HepG2 (cell line): ENCODE measurements around the gene ANKRD30A. TPM values are rescaled to one million over a fixed set of nuclear protein-coding genes. Genes with fewer than 3 reads are reported as not detected.
A peak's percentile ranks its signal among the peaks of the same experiment; 100 is the strongest.
"Not testable (repeated sequence)": the region's sequence is repeated elsewhere in the genome, so short reads cannot be mapped to it uniquely, and the experiment has no call there.

Source experiments
- ATAC-seq: fragments of 200-7000 bp; cut with Tn5 transposase; 3 replicates; pipeline ENCODE4 v1.9.1; 2020; ENCODE audit warnings: mild to moderate bottlenecking, moderate library complexity
- BruUV-seq: library from RNA; stranded (reverse); fragments of 400-500 nt; replicated peaks from 2 replicates; lab custom pipeline; 2021; lab: Mats Ljungman, UMichigan
- CTCF ChIA-PET: fragments of 300-600 bp; formaldehyde crosslinking; extraction: SDS; loops from one replicate; lab custom pipeline; 2021; ENCODE audit warnings: low total read pairs, inconsistent platforms, low intra/inter-chr PET ratio; lab: Yijun Ruan, JAX
- POLR2A ChIA-PET: fragments of 350-600 bp; sonication (Branson Sonifier 250); formaldehyde crosslinking; loops from one replicate; lab custom pipeline; 2020; ENCODE audit warnings: antibody characterized with exemption, inconsistent platforms; lab: Yijun Ruan, JAX
- DNase-seq: peaks from one replicate; pipeline ENCODE4 v3.0.0-alpha.2; 2015; ENCODE audit warnings: low spot score
- FAIRE-seq: peaks from 3 replicates; lab custom pipeline; 2011; peaks lifted over from hg19 to GRCh38; lab: Jason Lieb, UNC
- H2AFZ ChIP-seq: one replicate; pipeline ENCODE4 v1.6.1; 2011; ENCODE audit warnings: low read length, inconsistent platforms
- H3K27ac ChIP-seq: fragments of 300-600 bp; 3 replicates; pipeline ENCODE4 v1.8.0; 2011; ENCODE audit warnings: mixed run types, mild to moderate bottlenecking, mixed read lengths, low read length, inconsistent platforms; ENCODE audit not compliant: insufficient read depth; ENCODE audit errors: extremely low read length
- H3K27me3 ChIP-seq, 2 experiments: fragments of 200-600 bp in 1 of 2; 2 replicates in 1 of 2; 3 replicates in 1 of 2; pipeline versions ENCODE4 v1.6.0 to v1.8.0; 2011; ENCODE audit warnings: low read length in 2 of 2, mild to moderate bottlenecking in 2 of 2, moderate library complexity in 2 of 2, inconsistent platforms in 1 of 2; ENCODE audit not compliant: insufficient read depth in 2 of 2, control insufficient read depth in 1 of 2
- H3K36me3 ChIP-seq, 2 experiments: fragments of 200-600 bp in 1 of 2; replicated peaks in 1 of 2; 2 replicates in 1 of 2; 3 replicates in 1 of 2; pipeline versions ENCODE4 v1.5.1 to v1.8.0; 2011; ENCODE audit warnings: low read length in 2 of 2, inconsistent platforms in 1 of 2; ENCODE audit not compliant: insufficient read depth in 2 of 2, control insufficient read depth in 1 of 2
- H3K4me1 ChIP-seq: 2 replicates; pipeline ENCODE4 v1.5.1; 2012; ENCODE audit warnings: low read length, inconsistent platforms; ENCODE audit not compliant: insufficient read depth
- H3K4me2 ChIP-seq: 2 replicates; pipeline ENCODE4 v1.6.0; 2011; ENCODE audit warnings: low read depth, low read length, inconsistent platforms
- H3K4me3 ChIP-seq, 3 experiments: fragments of 200-600 bp in 1 of 3; sonication (generic), shearing (Covaris generic) in 1 of 3; replicated peaks in 1 of 3; 2 replicates each; pipeline ENCODE4 v1.5.1; 2011 to 2016; ENCODE audit warnings: low read length in 3 of 3, inconsistent platforms in 2 of 3, low read depth in 2 of 3, mild to moderate bottlenecking in 2 of 3, control low read depth in 1 of 3, mixed read lengths in 1 of 3; ENCODE audit not compliant: insufficient read depth in 1 of 3
- H3K79me2 ChIP-seq: one replicate; pipeline ENCODE4 v1.6.1; 2011; ENCODE audit warnings: low read length, inconsistent platforms; ENCODE audit not compliant: insufficient read depth
- H3K9ac ChIP-seq: 2 replicates; pipeline ENCODE4 v1.6.0; 2011; ENCODE audit warnings: mild to moderate bottlenecking, low read depth, low read length, inconsistent platforms; ENCODE audit not compliant: insufficient read depth
- H3K9me3 ChIP-seq: 2 replicates; pipeline ENCODE4 v1.5.1; 2012; ENCODE audit warnings: mild to moderate bottlenecking, low read length
- H4K20me1 ChIP-seq: 2 replicates; pipeline ENCODE4 v1.6.0; 2011; ENCODE audit warnings: inconsistent platforms, mild to moderate bottlenecking, low read length, moderate library complexity; ENCODE audit not compliant: insufficient read depth
- NPAS2 ChIP-seq: sonication (generic); formaldehyde crosslinking; IDR thresholded peaks from 2 replicates; pipeline ENCODE4 v1.8.0; 2022; ENCODE audit warnings: mild to moderate bottlenecking, missing genetic modification reagents, borderline replicate concordance
- SIX1 ChIP-seq: sonication (generic); formaldehyde crosslinking; IDR thresholded peaks from 2 replicates; pipeline ENCODE4 v1.4.0; 2020; ENCODE audit warnings: missing genetic modification reagents, borderline replicate concordance
- ZKSCAN5 ChIP-seq: sonication (generic); formaldehyde crosslinking; IDR thresholded peaks from 2 replicates; pipeline ENCODE4 v1.5.1; 2020; ENCODE audit warnings: mild to moderate bottlenecking, missing genetic modification reagents
- ZNF350 ChIP-seq: sonication (generic); formaldehyde crosslinking; IDR thresholded peaks from 2 replicates; pipeline ENCODE4 v1.4.0; 2020; ENCODE audit warnings: mild to moderate bottlenecking, low read depth, missing genetic modification reagents, borderline replicate concordance
- WGBS: methylation state at CpG from one replicate; pipeline ENCODE4 v1.1.6; 2017; ENCODE audit warnings: low lambda C conversion rate; 5-methylcytosine and 5-hydroxymethylcytosine counted together
- in situ Hi-C: cut with HindIII; loops from 2 replicates; pipeline ENCODE4 v1.10.0; 2017; ENCODE audit warnings: low pct_unique_long_range_greater_than_20kb; ENCODE audit not compliant: extremely low pct_ligation_motif_present
- intact Hi-C: fragments of 100-400 bp; cut with micrococcal nuclease; formaldehyde crosslinking; loops from one replicate; pipeline ENCODE4 v1.10.0; 2022; ENCODE audit not compliant: unreplicated experiment
- polyA plus RNA-seq, 8 experiments: library from polyadenylated mRNA; depleted of rRNA in 3 of 8; stranded (reverse) in 7 of 8; unstranded in 1 of 8; fragments of >200 nt; fragmentation: Illumina TruSeq in 4 of 8; extraction: Trizol in 4 of 8; gene quantifications; 2 replicates each; pipeline versions ENCODE4 v1.2.1 to v1.2.3, GENCODE V29; 2011 to 2016; ENCODE audit warnings: low read depth in 4 of 8, missing spikeins in 1 of 8, mixed read lengths in 1 of 8; ENCODE audit not compliant: insufficient read depth in 1 of 8
- total RNA-seq, 5 experiments: library from RNA; depleted of rRNA; stranded (reverse); fragments of >200 nt; fragmentation: Illumina TruSeq; extraction: Trizol; gene quantifications; 2 replicates each; pipeline ENCODE4 v1.2.3, GENCODE V29; 2016; ENCODE audit warnings: low read depth in 1 of 5
- TF ChIP-seq, protein P1 (sequence below): sonication (generic); formaldehyde crosslinking; IDR thresholded peaks from 2 replicates; pipeline ENCODE4 v1.8.1; 2023; ENCODE audit warnings: mild to moderate bottlenecking, missing genetic modification reagents

The ANKRD30A gene
- total and polyA plus RNA-seq, 2 of the 13 experiments (the other 11 are each of a cell fraction or from before 2014, with no cell fraction given): not detected

DNA sequence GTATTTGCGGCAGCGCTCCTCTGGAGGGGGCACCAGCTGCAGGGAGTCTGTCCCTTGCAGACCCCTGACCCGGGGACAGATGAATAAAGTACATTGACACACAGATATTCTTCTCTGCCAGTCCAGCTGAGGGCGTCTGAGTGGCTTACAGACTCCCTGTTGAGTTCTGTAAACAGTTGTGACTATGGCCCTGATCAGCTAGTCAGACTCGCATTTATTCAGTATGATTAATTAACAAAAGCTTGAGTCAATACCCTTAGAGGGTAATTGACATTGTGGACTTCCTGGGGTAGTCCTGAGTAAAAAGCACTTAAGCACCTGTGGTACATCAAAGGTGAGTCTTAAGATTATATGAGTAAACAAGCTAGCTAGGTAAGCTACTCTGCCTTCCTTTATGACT lies 21.0 kb downstream of the ANKRD30A start:
- in situ Hi-C loops (no loop called here), intact Hi-C loops (no loop called here)
- no peak for TF ChIP-seq ZNF350
- TF ChIP-seq ZKSCAN5 (CRISPR knock-in tag): no peak
- no peak for TF ChIP-seq NPAS2 (CRISPR knock-in tag)
- TF ChIP-seq SIX1 (CRISPR knock-in tag): no peak
- TF ChIP-seq, protein P1, sequence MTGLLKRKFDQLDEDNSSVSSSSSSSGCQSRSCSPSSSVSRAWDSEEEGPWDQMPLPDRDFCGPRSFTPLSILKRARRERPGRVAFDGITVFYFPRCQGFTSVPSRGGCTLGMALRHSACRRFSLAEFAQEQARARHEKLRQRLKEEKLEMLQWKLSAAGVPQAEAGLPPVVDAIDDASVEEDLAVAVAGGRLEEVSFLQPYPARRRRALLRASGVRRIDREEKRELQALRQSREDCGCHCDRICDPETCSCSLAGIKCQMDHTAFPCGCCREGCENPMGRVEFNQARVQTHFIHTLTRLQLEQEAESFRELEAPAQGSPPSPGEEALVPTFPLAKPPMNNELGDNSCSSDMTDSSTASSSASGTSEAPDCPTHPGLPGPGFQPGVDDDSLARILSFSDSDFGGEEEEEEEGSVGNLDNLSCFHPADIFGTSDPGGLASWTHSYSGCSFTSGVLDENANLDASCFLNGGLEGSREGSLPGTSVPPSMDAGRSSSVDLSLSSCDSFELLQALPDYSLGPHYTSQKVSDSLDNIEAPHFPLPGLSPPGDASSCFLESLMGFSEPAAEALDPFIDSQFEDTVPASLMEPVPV (CRISPR knock-in tag): no peak
- Histone ChIP-seq H3K4me2 (no peak overlapping the region), H3K4me3 (no peak overlapping the region), H3K9ac (no peak overlapping the region), H3K79me2 (no peaks in the 10 kb centered on the region), H3K9me3 (no peaks in the 10 kb centered on the region), H3K36me3 (no peaks in the 10 kb centered on the region), H3K27me3 (no peaks in the 10 kb centered on the region), H3K4me1 (no peaks in the 10 kb centered on the region), H4K20me1 (no peaks in the 10 kb centered on the region), H3K27ac (no peak overlapping the region), H2AFZ (no peak overlapping the region)
- ATAC-seq (0 out of 3 replicates have a peak, but pooled peaks have one; percentile 41), DNase-seq (peak; percentile 2), FAIRE-seq (no peak)
- 17% methylated on average over 5 of the region's 5 CpGs for WGBS
- ChIA-PET CTCF (no interaction called here), POLR2A (no interaction called here)
- BruUV-seq: no TSS peak

DNA sequence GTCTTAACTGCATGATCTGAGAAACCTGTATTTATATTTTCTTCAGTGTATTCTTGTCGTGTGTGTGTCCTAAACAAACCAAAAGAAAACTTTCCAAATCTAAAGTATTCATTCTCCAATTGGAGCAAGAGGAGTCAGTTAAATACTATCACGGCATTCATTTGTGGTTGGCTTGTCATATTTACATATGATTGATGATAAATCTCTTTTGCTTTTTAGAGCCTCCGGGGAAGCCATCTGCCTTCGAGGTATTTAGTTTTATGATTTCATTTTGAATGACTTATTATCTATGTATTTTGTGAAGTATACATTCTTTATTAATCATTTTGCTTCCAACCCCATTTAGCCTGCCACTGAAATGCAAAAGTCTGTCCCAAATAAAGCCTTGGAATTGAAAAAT lies 37.0 kb downstream of the ANKRD30A start:
- H3K4me1 ChIP-seq, CTCF ChIA-PET, H3K9ac ChIP-seq, ATAC-seq, H3K9me3 ChIP-seq, H3K27me3 ChIP-seq, DNase-seq, intact Hi-C loops, H3K79me2 ChIP-seq, BruUV-seq, H3K36me3 ChIP-seq, POLR2A ChIA-PET, H2AFZ ChIP-seq, H3K4me2 ChIP-seq, H3K27ac ChIP-seq, H3K4me3 ChIP-seq, H4K20me1 ChIP-seq, FAIRE-seq, in situ Hi-C loops: not testable (repeated sequence)
- 12% methylated on average over 4 of the region's 4 CpGs for WGBS

DNA sequence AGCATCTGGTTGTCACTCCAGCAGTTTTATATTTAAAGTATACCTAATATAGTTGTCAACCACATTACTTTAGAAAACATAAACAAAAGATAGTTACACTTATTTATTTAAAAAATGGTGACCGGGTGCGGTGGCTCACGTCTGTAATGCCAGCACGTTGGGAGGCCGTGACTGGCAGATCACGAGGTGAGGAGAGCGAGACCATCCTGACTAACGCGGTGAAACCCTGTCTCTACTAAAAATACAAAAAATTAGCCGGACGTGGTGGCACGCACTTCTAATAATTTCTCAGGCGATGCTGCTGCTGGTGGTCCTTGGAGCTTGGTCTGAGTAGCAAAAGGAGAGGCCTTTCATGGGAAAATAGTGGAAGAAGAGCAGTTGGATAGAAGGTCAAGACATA lies 46.5 kb downstream of the ANKRD30A start:
- H4K20me1 ChIP-seq, H3K4me3 ChIP-seq, H3K9ac ChIP-seq, CTCF ChIA-PET, H3K4me2 ChIP-seq, BruUV-seq, H2AFZ ChIP-seq, H3K9me3 ChIP-seq, DNase-seq, H3K27ac ChIP-seq, in situ Hi-C loops, POLR2A ChIA-PET, ATAC-seq, H3K4me1 ChIP-seq, intact Hi-C loops, H3K36me3 ChIP-seq, H3K27me3 ChIP-seq, FAIRE-seq, H3K79me2 ChIP-seq: not testable (repeated sequence)
- WGBS: 45% methylated on average over 12 of the region's 13 CpGs
